GM12873 (cell line): ENCODE results near the gene C10orf95.

ENCODE experiments used
- TF ChIP-seq, protein P1 (sequence below): IDR thresholded peaks from 2 replicates; pipeline ENCODE4 v1.5.1; 2012; ENCODE audit warnings: low read depth, mild to moderate bottlenecking, moderate library complexity, low read length, control low read depth; ENCODE audit not compliant: insufficient read depth; ENCODE audit errors: missing control alignments

Gene C10orf95

GRCh38 chr10:102418622-102419268, 32.6 kb downstream of the C10orf95 start, which contains the start of gene PSD:
TSS of gene PSD (minus strand) at chr10:102418785. CDS start at chr10:102417038, 1,747 bp downstream.
- TF ChIP-seq, protein P1, sequence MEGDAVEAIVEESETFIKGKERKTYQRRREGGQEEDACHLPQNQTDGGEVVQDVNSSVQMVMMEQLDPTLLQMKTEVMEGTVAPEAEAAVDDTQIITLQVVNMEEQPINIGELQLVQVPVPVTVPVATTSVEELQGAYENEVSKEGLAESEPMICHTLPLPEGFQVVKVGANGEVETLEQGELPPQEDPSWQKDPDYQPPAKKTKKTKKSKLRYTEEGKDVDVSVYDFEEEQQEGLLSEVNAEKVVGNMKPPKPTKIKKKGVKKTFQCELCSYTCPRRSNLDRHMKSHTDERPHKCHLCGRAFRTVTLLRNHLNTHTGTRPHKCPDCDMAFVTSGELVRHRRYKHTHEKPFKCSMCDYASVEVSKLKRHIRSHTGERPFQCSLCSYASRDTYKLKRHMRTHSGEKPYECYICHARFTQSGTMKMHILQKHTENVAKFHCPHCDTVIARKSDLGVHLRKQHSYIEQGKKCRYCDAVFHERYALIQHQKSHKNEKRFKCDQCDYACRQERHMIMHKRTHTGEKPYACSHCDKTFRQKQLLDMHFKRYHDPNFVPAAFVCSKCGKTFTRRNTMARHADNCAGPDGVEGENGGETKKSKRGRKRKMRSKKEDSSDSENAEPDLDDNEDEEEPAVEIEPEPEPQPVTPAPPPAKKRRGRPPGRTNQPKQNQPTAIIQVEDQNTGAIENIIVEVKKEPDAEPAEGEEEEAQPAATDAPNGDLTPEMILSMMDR = no peak

- TF ChIP-seq, protein P1 = no peak
Measured at GRCh38 chr10:102416695-102417094, 34.6 kb downstream of the C10orf95 start.

GRCh38 chr10:102416283-102416682, 35.1 kb downstream of the C10orf95 start:
- TF ChIP-seq, protein P1 = no peak

DNA sequence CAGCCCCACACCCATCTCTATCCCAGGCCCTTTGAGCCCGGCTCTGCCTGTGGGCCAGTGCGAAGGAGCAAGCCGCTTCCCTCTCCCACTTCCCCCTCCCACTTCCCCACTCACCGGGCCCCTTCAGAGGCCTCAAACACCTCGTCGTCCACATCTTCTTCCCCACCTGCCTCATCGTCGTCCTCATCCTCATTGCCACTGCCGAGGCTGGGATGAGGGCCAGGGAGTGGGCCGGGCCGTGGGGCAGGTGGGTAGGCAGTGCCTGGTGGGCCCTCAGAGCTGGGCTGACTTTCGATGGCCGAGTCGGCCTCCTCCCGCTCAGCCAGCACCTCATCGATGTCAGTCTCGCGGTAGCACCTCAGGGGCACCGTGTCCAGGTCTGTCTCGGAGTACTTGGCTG, 36.6 kb downstream of the C10orf95 start:
- TF ChIP-seq, protein P1 = no peak

GRCh38 chr10:102413806-102414561, 37.4 kb downstream of the C10orf95 start:
- TF ChIP-seq, protein P1 = no peak

- TF ChIP-seq, protein P1 = no peak
Measured at GRCh38 chr10:102413053-102413705, 38.2 kb downstream of the C10orf95 start.

GRCh38 chr10:102412293-102412692, 39.0 kb downstream of the C10orf95 start:
- TF ChIP-seq, protein P1 = no peak
